Body of pancreas (tissue), 4 donors: ENCODE measurements around the gene CTXND1.

Experiments used
- POLR2A ChIP-seq, 3 donors: fragments of 450-650 bp; IDR thresholded peaks; one replicate each; pipeline ENCODE4 v1.6.1; 2016; ENCODE audit warnings: antibody characterized with exemption in 3 of 3, mild to moderate bottlenecking in 2 of 3
- TF ChIP-seq, protein P1 (sequence below), 7 experiments: fragments of 450-650 bp in 4 of 7; fragments of 200-600 bp in 3 of 7; sonication (generic) in 3 of 7; IDR thresholded peaks; one replicate each; pipeline ENCODE4 v1.5.1; 2016 to 2019; ENCODE audit warnings: antibody characterized with exemption in 7 of 7

DNA sequence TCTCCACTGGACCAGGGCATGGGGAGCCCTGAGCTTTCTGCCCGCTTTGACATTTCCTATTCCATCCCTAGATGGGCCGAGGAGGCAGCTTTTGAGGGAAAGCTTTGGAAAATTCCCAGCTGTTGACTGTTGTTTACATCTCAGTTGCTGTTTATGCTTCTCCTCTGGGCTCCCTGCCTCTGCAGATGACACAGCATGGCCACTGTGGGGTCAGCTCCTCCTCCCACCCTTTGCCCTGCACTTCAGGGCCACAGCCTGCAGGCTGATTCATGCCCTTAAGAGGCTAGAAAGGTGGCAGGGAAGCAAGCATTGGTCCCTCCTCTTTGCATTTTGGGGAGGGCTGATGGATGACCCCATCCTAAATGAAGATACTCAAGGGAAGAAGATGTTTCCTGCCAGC lies 8.5 kb upstream of the CTXND1 start:
- TF ChIP-seq, protein P1, sequence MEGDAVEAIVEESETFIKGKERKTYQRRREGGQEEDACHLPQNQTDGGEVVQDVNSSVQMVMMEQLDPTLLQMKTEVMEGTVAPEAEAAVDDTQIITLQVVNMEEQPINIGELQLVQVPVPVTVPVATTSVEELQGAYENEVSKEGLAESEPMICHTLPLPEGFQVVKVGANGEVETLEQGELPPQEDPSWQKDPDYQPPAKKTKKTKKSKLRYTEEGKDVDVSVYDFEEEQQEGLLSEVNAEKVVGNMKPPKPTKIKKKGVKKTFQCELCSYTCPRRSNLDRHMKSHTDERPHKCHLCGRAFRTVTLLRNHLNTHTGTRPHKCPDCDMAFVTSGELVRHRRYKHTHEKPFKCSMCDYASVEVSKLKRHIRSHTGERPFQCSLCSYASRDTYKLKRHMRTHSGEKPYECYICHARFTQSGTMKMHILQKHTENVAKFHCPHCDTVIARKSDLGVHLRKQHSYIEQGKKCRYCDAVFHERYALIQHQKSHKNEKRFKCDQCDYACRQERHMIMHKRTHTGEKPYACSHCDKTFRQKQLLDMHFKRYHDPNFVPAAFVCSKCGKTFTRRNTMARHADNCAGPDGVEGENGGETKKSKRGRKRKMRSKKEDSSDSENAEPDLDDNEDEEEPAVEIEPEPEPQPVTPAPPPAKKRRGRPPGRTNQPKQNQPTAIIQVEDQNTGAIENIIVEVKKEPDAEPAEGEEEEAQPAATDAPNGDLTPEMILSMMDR (IDR thresholded peaks at IDR 0.05) = no peak
- TF ChIP-seq POLR2A (IDR thresholded peaks at IDR 0.05) = no peak
